Gastroesophageal sphincter (tissue), 3 donors: Measurements from ENCODE around the gene FLYWCH1.

Experiments
- EP300 ChIP-seq: sonication (generic); formaldehyde crosslinking; IDR thresholded peaks from one replicate; pipeline ENCODE4 v1.6.1; 2017; ENCODE audit warnings: antibody characterized with exemption, mild to moderate bottlenecking
- POLR2A ChIP-seq, 2 donors: fragments of 450-650 bp; IDR thresholded peaks; one replicate each; pipeline ENCODE4 v1.6.1; 2017; ENCODE audit warnings: antibody characterized with exemption in 2 of 2, mild to moderate bottlenecking in 2 of 2, moderate library complexity in 1 of 2
- POLR2AphosphoS5 ChIP-seq: sonication (generic); formaldehyde crosslinking; IDR thresholded peaks from one replicate; pipeline ENCODE4 v1.6.1; 2017; ENCODE audit warnings: antibody characterized with exemption
- TF ChIP-seq, protein P1 (sequence below), 4 experiments: fragments of 200-600 bp in 2 of 4; fragments of 450-650 bp in 2 of 4; sonication (generic) in 1 of 4; IDR thresholded peaks; one replicate each; pipeline ENCODE4 v1.5.1; 2017 to 2019; ENCODE audit warnings: antibody characterized with exemption in 4 of 4, mild to moderate bottlenecking in 2 of 4, moderate library complexity in 2 of 4

DNA sequence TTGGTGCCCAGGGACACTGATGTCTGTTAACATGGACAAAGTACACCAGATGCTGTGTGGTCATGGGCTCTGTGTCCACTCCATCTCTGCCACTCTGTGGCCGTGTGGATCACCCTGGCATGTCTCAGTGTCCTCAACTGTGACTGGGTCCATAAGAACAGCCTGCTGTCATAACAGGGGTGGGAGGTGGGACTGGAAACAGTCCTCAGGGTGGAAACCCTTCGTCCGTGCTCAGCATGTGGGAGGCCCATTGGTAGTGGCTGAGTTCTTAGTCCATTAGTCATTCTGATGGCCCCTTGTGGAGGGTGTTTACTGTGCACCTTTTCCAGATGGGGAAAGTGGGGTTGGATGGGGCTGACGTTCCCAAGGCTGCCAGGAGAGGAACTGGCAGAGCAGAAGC, 15.9 kb upstream of the FLYWCH1 start:
- TF ChIP-seq, protein P1, sequence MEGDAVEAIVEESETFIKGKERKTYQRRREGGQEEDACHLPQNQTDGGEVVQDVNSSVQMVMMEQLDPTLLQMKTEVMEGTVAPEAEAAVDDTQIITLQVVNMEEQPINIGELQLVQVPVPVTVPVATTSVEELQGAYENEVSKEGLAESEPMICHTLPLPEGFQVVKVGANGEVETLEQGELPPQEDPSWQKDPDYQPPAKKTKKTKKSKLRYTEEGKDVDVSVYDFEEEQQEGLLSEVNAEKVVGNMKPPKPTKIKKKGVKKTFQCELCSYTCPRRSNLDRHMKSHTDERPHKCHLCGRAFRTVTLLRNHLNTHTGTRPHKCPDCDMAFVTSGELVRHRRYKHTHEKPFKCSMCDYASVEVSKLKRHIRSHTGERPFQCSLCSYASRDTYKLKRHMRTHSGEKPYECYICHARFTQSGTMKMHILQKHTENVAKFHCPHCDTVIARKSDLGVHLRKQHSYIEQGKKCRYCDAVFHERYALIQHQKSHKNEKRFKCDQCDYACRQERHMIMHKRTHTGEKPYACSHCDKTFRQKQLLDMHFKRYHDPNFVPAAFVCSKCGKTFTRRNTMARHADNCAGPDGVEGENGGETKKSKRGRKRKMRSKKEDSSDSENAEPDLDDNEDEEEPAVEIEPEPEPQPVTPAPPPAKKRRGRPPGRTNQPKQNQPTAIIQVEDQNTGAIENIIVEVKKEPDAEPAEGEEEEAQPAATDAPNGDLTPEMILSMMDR (IDR thresholded peaks at IDR 0.05): no peak
- no peak for TF ChIP-seq POLR2AphosphoS5
- no peak for TF ChIP-seq EP300
- TF ChIP-seq POLR2A (IDR thresholded peaks at IDR 0.05): no peak
